GOT3 (cell line): Measurements from ENCODE around the gene OVOL2.
A peak's percentile ranks its signal among the peaks of the same experiment; 100 is the strongest.

Source experiments
- DNase-seq: peaks from one replicate; lab custom pipeline; 2025; ENCODE audit warnings: mixed read lengths; lab: John Stamatoyannopoulos, UW

The OVOL2 gene

DNA sequence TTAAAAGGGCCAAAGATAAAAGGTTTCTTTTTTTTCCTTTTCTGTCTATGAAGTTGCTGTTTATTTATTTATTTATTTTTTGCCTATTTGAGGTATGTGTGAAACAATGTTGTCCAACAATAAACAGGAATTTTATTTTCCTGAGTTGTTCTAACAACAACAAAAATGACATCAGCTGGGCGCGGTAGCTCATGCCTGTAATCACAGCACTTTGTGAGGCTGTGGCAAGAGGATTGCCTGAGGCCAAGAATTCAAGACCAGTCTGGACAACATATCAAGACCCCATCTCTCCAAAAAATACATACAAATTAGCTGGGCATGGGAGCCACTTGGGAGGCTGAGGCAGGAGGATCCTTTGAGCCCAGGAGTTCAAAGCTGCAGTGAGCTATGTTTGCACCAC, 44.8 kb downstream of the OVOL2 start:
- no peak for DNase-seq

DNA sequence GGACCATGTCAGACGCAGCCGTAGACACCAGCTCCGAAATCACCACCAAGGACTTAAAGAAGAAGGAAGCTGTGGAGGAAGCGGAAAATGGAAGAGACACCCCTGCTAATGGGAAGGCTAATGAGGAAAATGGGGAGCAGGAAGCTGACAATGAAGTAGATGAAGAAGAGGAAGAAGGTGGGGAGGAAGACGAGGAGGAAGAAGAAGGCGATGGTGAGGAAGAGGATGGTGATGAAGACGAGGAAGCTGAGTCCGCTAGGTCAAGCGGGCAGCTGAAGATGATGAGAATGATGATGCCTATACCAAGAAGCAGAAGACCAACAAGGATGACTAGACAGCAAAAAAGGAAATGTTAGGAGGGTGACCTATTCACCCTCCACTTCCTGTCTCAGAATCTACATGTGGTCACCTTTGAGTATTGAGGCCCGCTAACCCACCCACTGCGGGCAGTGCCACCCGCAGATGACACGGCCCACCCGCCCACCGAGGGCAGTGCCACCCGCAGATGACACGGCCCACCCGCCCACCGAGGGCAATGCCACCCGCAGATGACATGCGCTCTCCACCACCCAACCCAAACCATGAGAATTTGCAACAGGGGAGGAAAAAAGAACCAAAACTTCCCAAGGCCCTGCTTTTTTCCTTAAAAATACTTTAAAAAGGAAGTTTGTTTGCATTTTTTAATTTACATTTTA, 45.6 kb downstream of the OVOL2 start:
- DNase-seq = no peak

DNA sequence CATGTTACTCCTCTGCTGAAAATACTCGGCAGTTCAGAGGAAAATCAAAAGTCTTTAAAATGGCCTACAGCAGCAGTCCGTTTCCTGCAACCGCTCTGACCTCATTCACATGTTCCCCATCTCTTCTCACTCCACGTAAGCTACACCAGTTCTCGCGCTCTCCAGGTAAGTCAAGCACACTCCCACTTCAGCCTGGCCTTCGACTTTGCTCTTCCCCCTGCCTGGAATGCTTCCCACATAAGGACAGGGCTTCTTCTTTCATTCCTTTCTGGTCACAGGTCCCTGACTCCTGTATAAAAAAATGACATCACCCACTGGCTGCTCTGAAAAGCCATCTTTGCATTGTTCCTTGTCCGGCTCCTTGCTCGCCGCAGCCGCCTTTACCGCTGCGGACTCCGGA, 46.2 kb downstream of the OVOL2 start:
- no peak for DNase-seq

DNA sequence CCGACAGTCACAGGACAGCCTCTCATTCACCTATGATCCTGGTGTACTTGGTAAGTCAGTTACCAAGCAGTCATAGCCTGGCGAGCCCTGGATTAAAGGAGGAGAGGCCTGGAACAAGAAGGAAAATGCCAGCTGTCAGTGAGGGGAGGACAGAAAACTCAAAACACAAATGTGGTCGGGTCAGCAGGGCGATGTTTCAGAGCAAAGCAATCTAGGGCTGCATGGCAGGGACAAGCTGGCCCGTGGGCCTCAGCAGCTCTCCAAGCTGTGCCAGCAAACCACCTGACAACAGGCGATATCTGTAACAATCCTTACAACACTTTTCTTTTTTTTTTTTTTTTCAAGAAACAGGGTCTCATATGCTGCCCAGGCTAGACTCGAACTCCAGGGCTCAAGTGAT, 48.6 kb downstream of the OVOL2 start:
- DNase-seq = no peak

DNA sequence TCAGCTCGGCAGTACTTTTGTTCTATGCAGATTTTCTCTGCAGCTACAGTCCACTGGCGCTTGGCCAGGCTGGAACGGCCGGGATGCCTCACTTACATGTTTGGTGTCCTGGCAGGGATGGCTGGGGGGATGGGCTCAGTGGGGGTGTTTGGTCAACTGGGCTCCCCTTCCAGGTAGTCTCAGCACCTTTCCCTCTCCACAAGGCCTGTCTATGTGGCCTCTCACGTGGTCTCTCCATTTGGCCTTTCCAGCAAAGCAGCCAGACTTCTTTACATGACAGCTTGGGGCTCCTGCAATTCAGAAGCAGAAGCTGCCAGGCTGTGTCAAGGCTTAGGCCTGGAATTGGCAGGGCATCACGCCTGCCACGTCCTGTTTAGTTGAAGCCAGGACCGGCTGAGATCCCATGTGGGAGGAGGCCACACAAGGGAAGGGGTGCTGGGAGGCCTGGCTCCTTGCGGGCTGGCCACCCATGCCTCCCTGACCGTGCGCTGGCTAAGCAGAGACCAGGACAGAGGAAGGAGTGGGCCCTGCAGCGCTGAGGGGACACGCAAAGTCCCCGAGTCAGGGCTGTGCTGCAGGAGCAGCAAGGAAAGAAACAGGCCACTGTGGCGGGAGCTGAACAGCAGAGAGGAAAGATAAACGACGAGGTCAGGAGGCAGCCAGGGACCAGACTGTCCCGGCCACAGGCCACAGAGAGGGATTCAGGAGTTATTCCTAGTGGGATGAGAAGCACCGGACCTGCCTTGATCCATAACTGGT, 50.0 kb downstream of the OVOL2 start:
- no peak for DNase-seq

DNA sequence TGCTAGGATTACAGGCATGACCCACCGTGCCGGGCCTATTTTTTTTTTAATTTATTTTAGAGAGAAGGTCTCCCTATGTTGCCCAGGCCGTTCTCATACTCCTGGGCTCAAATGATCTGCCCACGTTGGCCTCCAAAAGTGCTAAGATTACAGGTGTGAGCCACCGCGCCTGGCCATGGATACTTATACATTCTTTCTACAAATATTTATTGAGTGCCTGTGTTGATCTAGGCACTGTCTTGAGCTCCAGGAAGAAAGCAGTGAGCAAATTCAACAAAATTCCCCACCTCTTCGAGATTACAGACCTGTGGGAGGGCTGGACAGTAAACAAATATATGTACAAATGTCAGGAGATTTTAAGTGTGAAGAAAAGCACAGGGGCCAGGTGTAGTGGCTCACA, 51.0 kb downstream of the OVOL2 start:
- no peak for DNase-seq

DNA sequence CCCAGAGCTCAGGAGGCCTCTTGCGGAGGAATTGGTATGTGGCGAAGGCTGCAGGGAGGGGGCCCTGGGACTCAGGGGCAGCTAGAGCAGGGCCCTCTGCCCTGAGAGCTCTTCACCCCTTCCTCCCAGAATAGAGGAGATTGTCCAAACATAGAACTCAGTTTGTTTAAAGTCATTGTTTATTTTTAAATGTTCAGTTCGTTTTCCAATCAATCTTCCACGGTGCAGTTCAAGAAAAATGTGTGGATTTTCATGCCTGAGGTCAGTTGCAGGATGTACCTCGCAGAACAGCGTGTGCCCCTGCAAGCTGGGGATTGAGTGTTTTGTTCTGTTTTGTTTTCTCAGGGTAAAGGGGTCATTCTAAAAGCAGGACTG, 51.7 kb downstream of the OVOL2 start:
- no peak for DNase-seq

DNA sequence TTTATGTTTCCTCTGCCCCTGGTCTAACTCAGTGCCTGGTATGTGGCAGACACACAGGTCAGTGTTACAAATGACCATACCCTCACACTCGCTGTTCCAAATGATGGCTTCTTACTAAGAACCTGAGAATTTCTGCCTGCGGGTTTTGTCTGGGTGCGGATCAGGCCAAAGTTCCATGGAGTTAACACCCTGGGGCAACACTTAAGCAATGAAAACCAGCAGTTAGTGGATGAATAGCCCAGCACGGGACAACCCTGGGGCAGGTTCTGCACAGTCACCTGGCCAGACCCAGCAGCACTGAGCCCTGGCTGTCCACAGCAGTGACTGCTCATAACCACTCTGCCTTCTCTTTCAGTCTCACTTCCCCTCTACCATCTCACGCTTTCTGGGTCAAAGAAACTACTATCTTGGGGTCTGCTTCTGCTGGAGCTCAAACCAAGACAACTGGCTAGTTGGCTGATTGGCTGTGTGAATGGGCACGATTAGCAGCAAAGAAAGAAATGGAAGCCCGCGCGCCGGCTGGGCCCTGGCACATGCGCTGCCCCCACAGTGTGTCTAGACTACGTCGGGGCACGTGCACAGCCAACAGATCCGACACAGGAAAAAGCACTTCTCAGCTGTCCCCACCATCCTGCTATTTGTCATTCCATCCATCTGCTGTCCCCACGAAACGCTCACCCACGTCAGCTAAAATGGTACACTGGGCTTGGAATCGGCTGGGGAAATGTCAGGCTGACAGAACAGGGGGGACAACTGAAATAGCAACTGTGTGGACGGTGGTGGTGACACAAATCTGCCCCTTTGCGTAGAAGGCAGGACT, 52.3 kb downstream of the OVOL2 start:
- no peak for DNase-seq

DNA sequence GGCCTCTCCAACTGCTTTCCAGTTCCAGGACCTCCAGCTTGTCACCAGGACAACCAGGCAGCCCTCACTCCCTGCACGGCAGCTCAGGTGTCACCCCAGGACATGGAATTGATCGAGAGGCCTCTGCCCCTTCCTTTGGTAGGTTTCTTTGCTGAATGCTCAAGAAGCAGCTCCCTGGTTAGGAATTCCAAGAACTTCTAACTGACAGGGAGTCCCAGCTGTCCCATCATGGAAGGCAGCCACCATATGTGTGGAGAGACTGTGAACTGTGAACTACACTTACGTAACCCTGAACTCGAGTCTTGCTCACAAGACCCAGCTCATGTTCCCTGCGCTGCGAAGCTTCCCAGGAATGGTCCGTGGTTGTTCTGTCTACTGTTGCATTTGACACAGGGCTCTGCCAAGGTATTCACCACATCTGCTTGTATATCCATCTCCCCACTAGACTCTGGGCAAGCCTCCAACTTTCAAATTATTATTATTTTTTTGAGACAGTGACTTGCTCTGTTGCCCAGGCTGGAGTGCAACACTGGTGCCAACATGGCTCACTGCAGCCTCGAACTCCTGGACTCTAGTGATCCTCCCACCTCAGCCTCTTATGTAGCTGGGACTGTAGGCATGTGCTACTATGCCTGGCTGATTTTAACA, 53.2 kb downstream of the OVOL2 start:
- no peak for DNase-seq

DNA sequence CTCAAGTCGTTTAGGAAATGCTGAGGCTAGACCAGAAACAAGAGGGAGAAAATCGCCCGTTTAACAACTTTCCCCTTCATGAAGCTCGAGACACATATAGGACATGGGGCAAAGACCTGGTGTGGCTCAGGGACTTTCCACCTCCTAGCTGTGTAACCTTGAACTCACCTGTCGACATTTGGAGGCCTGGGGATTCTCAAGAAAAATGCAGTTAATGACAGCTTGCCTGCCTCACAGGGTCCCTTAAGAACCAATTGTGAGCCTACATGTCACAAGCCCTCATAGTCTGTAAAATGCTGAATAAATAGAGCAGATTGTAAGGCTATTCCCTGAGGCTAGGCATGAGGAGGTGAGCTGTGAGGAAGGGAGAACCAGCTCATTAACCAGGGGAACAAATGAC, 53.8 kb downstream of the OVOL2 start:
- no peak for DNase-seq

DNA sequence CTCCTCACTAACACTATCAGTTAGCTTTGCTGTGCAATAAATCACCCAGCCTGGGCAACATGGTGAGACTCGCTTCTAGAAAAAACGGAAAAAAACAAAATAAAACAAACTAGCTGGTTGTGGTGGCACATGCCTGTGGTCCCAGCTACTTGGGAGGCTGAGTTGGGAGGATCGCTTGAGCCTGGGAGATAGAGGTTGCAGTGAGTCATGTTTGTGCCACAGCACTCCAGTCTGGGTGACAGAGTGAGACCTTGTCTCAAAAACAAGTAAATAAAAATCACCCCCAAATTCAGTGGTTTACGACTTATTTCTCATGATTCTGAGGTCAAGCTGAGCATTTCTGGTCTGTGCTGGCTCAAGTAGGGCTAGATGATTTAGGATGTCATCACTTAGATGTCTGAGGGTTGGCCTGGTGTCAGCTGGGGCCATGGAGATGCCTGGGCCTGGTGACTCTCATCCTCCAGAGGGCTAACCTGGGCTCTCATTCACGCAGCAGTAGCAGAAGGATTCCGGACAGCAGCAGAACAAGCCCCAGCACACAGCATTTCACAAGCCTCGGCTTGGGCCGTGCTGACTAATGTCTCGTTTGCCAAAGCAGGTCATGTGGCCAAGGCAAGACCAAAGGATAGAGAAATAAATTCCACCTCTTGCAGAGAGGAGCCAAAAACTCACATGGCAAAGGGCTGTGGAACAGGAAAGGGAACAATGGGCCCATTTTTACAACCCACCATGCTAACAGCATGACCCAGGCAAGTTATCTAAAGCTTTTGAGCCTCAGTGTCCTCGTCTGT, 56.4 kb downstream of the OVOL2 start:
- DNase-seq = peak; percentile 81

DNA sequence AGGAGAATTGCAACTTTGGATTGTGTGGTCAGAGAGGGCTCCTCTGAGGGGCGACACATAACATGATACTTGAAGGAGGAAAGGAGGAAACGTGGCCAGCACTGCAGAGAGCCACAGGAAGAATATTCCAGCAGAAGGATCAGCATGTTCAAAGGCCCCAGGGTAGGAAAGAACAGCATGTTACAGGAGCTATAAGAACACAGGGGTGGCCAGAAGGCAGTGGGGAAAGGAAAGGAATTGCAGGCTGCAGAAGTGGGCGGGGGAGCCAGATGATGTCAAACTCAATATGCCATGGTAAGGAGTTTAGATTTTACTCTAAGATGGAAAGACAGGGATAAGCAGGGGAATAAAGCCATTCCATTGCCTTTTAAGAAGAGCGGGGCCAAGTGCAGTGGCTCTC, 58.1 kb downstream of the OVOL2 start:
- no peak for DNase-seq

DNA sequence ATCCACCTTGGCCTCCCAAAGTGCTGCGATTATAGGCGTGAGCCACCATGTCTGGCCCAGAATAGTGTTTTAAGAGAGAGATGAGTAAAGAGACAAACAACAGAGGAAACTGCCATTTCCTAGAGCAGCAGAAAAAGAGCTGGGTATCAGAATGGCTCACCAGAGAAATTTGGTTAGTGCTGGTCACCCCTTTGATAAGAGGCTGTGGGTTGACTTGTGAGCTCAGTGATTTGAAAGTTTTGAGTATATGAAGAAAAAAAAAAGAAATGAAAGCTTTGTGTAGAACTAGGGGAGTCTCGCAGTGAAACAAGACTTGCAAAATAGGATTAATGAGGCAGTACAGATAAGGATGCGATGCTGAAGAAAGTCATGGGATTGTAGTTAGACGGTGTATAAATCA, 59.3 kb downstream of the OVOL2 start:
- no peak for DNase-seq

DNA sequence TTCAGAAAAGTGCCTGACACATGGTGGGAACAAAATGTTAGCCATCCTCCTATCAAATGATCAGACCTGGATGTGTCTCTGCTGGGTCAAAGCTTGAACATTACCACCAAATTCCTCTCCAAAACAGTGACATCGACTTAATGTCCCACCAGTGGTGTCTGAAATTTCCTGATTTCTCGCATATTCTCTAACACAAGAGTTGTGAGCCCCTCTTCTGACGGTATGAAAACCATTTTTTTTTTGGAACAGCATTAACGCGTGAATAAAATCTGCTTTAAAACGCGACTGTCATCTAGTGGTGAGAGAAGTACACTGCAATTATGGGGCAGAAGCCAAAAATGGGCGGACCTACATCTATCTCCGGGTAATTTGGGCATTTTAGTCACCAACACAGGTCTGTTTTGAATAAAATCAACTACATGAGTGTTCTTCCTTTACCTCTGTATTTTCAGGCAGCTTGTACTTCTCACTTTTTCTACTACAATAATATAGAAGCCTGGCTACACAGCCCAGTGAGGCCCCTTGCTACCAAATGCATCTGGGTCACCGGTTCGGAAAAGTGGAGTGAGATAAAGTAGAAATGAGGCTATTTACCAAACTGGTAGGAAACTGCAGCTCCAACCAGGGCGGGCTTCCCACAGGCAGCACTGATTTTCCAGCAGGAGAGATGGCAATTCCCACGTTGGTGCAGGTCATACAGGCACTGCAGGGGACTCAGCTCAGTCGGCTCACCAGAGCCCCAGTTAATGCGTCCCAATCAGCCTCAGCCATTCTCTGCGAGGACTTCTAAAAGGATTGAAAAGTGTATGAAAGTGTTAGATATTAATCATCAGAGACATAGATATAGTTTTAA, 61.5 kb downstream of the OVOL2 start:
- DNase-seq = peak; percentile 22

DNA sequence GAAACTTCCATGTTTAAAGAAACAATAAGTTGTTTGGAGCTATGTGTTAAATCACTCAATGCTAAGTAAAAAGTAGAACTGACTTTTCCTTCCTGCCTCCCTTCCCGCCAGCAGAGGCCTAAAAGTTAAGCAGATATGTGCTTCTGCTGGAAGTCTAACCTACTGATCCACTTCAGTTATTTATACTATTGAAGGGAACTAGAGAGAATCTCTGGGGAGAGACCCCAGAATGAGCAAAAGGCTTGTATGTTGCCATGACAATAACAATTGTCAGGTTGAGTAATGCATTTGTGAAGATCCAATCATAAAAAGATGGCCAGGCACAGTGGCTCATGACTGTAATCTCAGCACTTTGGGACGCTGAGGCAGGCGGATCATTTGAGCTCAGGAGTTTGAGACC, 64.2 kb downstream of the OVOL2 start:
- no peak for DNase-seq

DNA sequence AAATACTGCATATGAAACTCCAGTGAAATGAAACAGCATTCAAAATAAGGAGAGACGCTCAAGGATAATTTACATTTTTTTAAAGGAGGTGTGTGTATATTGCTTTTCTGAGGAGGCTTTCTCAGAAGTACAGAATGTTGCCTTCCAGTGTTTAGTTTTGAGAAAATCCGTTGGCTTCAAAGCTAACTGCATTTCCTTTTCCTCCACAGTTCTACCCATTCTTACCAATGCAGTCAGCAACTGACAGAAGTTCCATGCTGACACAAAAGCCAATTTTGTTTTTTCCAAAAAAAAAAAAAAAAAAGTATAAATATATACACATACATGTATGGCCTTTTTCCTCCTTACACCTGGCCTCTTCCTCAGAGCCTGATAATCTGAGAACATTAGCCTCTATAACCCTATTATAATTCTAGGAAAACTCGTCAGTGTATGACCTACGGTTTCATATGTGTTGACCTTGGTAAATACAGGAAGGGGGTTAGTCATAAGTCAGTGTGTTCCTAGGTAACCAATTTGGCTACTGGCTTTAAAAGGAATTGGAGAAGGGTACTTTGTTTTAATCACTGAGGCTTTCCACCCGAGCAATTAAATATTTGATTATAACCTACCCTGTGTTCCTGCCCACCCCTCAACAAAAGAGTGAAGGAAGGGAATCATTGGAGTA, 64.7 kb downstream of the OVOL2 start:
- no peak for DNase-seq

DNA sequence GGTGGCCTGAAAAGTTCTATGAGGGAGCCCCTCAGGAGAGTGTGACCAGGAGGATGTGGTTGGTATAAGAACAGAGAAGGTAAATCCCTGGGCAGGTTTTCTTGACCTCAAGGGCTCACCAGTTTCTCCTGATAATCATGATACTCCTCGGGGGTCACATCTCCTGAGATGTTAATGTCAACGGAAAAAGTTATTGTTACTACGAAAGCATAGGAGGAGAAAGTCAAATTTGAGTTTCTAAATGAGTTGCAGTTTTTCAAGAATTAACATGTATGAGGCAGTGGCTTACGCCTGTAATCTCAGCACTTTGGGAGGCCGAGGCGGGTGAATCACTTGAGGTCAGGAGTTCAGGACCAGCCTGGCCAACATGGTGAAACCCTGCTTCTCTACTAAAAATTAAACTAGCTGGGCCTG, 65.5 kb downstream of the OVOL2 start:
- DNase-seq = no peak

DNA sequence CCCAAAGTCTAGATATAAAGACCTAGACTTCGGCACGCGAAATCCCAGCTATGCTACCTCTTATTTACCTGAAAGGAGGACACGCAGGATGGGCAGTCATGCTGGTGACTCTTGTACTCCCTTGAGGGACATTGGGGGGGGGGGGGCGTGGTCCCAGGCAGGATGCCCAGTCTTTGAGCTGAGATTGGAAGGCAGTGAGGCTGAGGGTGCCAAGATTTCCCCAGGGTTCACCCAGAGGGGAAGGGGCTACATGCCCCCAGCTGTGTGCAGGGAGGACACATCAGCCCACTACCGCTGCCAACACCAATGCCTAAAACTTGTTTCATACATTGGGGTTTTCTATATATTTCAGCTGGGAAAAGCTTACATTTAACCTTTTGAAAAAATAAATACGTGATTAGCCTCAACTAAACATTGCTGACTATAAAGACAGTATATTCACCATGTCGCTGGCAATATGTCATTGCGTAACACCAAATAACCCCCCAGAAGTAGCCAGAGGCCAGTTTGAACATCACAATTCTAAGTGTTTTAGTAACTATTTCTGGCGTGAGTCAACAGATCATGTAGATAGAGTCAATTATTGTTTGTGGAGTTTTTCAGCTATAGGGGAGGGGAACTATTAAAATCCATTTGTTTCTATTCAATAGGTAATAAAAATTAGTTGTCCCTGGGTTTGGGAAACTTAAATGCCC, 67.3 kb downstream of the OVOL2 start:
- DNase-seq = no peak

DNA sequence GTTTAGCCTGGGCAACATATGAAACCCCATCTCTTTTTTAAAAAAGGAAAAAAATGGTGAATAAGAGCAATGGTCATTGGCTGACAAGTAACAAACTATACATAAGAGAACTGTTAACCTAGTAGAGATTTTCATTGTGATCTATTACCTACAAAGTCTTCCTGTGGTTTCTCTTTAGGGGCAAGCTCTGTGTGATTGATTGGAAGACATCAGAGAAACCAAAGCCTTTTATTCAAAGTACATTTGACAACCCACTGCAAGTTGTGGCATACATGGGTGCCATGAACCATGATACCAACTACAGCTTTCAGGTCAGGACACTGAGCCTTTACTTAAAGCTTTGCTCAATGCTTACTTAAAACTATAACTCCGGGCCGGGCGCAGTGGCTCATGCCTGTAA, 69.7 kb downstream of the OVOL2 start:
- no peak for DNase-seq
